GM18868 (cell line): ENCODE data around the gene TYW3.
"Not testable (repeated sequence)": the region's sequence is repeated elsewhere in the genome, so short reads cannot be mapped to it uniquely, and the experiment has no call there.

Experiments used
- ATAC-seq: cut with Tn5 transposase; IDR thresholded peaks from one replicate; pipeline ENCODE4 v1.9.1; 2021; ENCODE audit warnings: mild to moderate bottlenecking, moderate library complexity; ENCODE audit not compliant: unreplicated experiment

TYW3 gene

GRCh38 chr1:74731399-74732052 lies 1.4 kb upstream of the TYW3 start:
- no peak for ATAC-seq

- ATAC-seq = peak; percentile 20
Observed at GRCh38 chr1:74732071-74732946, 643 bp upstream of the TYW3 start.

- peak; percentile 47 for ATAC-seq
Observed at GRCh38 chr1:74733604-74734484, 892 bp downstream of the TYW3 start.

GRCh38 chr1:74737333-74737732 lies 4.4 kb downstream of the TYW3 start:
- ATAC-seq = no peak

GRCh38 chr1:74740307-74740980 lies 7.5 kb downstream of the TYW3 start:
- not testable (repeated sequence) for ATAC-seq

- not testable (repeated sequence) for ATAC-seq
Observed at GRCh38 chr1:74745247-74745646, 12.3 kb downstream of the TYW3 start.

- peak; percentile 58 for ATAC-seq
Observed at GRCh38 chr1:74748960-74749359, 16.0 kb downstream of the TYW3 start.

GRCh38 chr1:74753104-74753503 lies 20.2 kb downstream of the TYW3 start:
- ATAC-seq = no peak

- no peak for ATAC-seq
Observed at GRCh38 chr1:74755475-74755874, 22.5 kb downstream of the TYW3 start.

GRCh38 chr1:74756650-74757049 lies 23.7 kb downstream of the TYW3 start:
- ATAC-seq = not testable (repeated sequence)

GRCh38 chr1:74763807-74764206 lies 30.9 kb downstream of the TYW3 start:
- no peak for ATAC-seq

- no peak for ATAC-seq
Observed at GRCh38 chr1:74766579-74766978, 33.6 kb downstream of the TYW3 start.

GRCh38 chr1:74767490-74767889 lies 34.5 kb downstream of the TYW3 start:
- ATAC-seq = peak; percentile 66

GRCh38 chr1:74771913-74772515 lies 39.1 kb downstream of the TYW3 start:
- ATAC-seq = peak; percentile 78

- no peak for ATAC-seq
Observed at GRCh38 chr1:74772945-74773344, 40.0 kb downstream of the TYW3 start.

GRCh38 chr1:74773582-74773981 lies 40.6 kb downstream of the TYW3 start:
- no peak for ATAC-seq

GRCh38 chr1:74775735-74776134 lies 42.8 kb downstream of the TYW3 start:
- no peak for ATAC-seq

- ATAC-seq = no peak
Observed at GRCh38 chr1:74777525-74777924, 44.6 kb downstream of the TYW3 start.

- ATAC-seq = no peak
Observed at GRCh38 chr1:74779750-74780149, 46.8 kb downstream of the TYW3 start.

- no peak for ATAC-seq
Observed at GRCh38 chr1:74780594-74780993, 47.6 kb downstream of the TYW3 start.
